Neural crest cell (in vitro differentiated cells): ENCODE data around the gene ABHD17C. TPM values are rescaled to one million over a fixed set of nuclear protein-coding genes. Genes with fewer than 3 reads are reported as not detected.

Experiments
- DNase-seq: peaks from one replicate; pipeline ENCODE4 v3.0.0; 2021; ENCODE audit warnings: low read depth, mixed read lengths, low spot score
- H3K27ac Mint-ChIP-seq: one replicate; pipeline ENCODE4 v1.8.0; 2021; ENCODE audit warnings: mild to moderate bottlenecking, mixed read lengths; ENCODE audit not compliant: unreplicated experiment
- H3K27me3 Mint-ChIP-seq: 2 replicates; pipeline ENCODE4 v1.8.0; 2021; ENCODE audit warnings: low read depth, mild to moderate bottlenecking, mixed read lengths
- H3K36me3 Mint-ChIP-seq: 2 replicates; pipeline ENCODE4 v1.8.0; 2021; ENCODE audit warnings: low read depth, mild to moderate bottlenecking, mixed read lengths
- H3K4me1 Mint-ChIP-seq: 2 replicates; pipeline ENCODE4 v1.8.0; 2021; ENCODE audit warnings: mixed read lengths
- H3K4me3 Mint-ChIP-seq: one replicate; pipeline ENCODE4 v1.8.0; 2021; ENCODE audit warnings: mild to moderate bottlenecking, mixed read lengths
- H3K9me3 Mint-ChIP-seq: 2 replicates; pipeline ENCODE4 v1.8.0; 2021; ENCODE audit warnings: mixed read lengths
- CTCF ChIP-seq: fragments of 200-600 bp; sonication (generic); conservative IDR thresholded peaks from 2 replicates; pipeline ENCODE4 v1.5.0; 2021; ENCODE audit warnings: antibody characterized with exemption, mild to moderate bottlenecking
- total RNA-seq: library from RNA; stranded (reverse); gene quantifications from 2 replicates; pipeline ENCODE4 v1.2.1, GENCODE V29; 2021

Gene ABHD17C
- total RNA-seq, 1 donor from 2014 or later, result 26.5 TPM

- no peaks in the 10 kb centered on the region for H3K9me3 Mint-ChIP-seq
- DNase-seq, result peak; percentile 10
- H3K4me3 Mint-ChIP-seq, result peak overlapping the region; percentile 78
- no peaks in the 10 kb centered on the region for H3K36me3 Mint-ChIP-seq
- no peak for TF ChIP-seq CTCF
- peaks cover 10% of the 10 kb centered on the region for H3K4me1 Mint-ChIP-seq
- peaks cover 81% of the 10 kb centered on the region for H3K27me3 Mint-ChIP-seq
- H3K27ac Mint-ChIP-seq, result no peak overlapping the region
Measured at GRCh38 chr15:80779658-80780415, 84.7 kb downstream of the ABHD17C start.

GRCh38 chr15:80780416-80781221 is 85.5 kb downstream of the ABHD17C start:
- Mint-ChIP-seq H3K4me1 (peaks cover 10% of the 10 kb centered on the region), H3K27me3 (peaks cover 88% of the 10 kb centered on the region), H3K27ac (no peak overlapping the region), H3K4me3 (peak overlapping the region; percentile 78), H3K36me3 (no peaks in the 10 kb centered on the region), H3K9me3 (no peaks in the 10 kb centered on the region)
- TF ChIP-seq CTCF, result no peak
- peak; percentile 80 for DNase-seq

- Mint-ChIP-seq H3K4me1 (peaks cover 10% of the 10 kb centered on the region), H3K27ac (no peak overlapping the region), H3K4me3 (no peak overlapping the region), H3K27me3 (peaks cover 73% of the 10 kb centered on the region), H3K9me3 (no peaks in the 10 kb centered on the region), H3K36me3 (no peaks in the 10 kb centered on the region)
- DNase-seq, result no peak
- TF ChIP-seq CTCF, result no peak
Measured at GRCh38 chr15:80783260-80783659, 88.2 kb downstream of the ABHD17C start.

- H3K4me1 Mint-ChIP-seq, result peaks cover 1% of the 10 kb centered on the region
- DNase-seq, result no peak
- H3K9me3 Mint-ChIP-seq, result no peaks in the 10 kb centered on the region
- no peaks in the 10 kb centered on the region for H3K36me3 Mint-ChIP-seq
- TF ChIP-seq CTCF, result no peak
- H3K27ac Mint-ChIP-seq, result no peak overlapping the region
- H3K4me3 Mint-ChIP-seq, result no peak overlapping the region
- H3K27me3 Mint-ChIP-seq, result peaks cover 67% of the 10 kb centered on the region
Measured at GRCh38 chr15:80785335-80785734, 90.2 kb downstream of the ABHD17C start.

GRCh38 chr15:80785811-80786354 is 90.8 kb downstream of the ABHD17C start:
- Mint-ChIP-seq H3K4me3 (no peak overlapping the region), H3K9me3 (no peaks in the 10 kb centered on the region), H3K27me3 (peaks cover 67% of the 10 kb centered on the region), H3K36me3 (no peaks in the 10 kb centered on the region), H3K4me1 (no peaks in the 10 kb centered on the region), H3K27ac (no peak overlapping the region)
- DNase-seq, result no peak
- no peak for TF ChIP-seq CTCF
